Osteoblast (primary cell): ENCODE measurements around the gene SPATA31D1. TPM values are rescaled to one million over a fixed set of nuclear protein-coding genes. Genes with fewer than 3 reads are reported as not detected.
"Not testable (repeated sequence)": the region's sequence is repeated elsewhere in the genome, so short reads cannot be mapped to it uniquely, and the experiment has no call there.

Source experiments
- DNase-seq: peaks from one replicate; pipeline ENCODE4 v3.0.0; 2011; ENCODE audit warnings: low spot score, mixed read lengths; ENCODE audit not compliant: insufficient read length; ENCODE audit errors: missing footprints
- H2AFZ ChIP-seq: 2 replicates; pipeline ENCODE4 v1.6.0; 2011; ENCODE audit warnings: mild to moderate bottlenecking, low read length
- H3K27ac ChIP-seq: 2 replicates; pipeline ENCODE4 v1.5.1; 2011; ENCODE audit warnings: mild to moderate bottlenecking, low read depth, low read length, moderate library complexity
- H3K27me3 ChIP-seq: 2 replicates; pipeline ENCODE4 v1.6.0; 2012; ENCODE audit warnings: mild to moderate bottlenecking, control low read depth, inconsistent platforms, low read length, moderate library complexity; ENCODE audit not compliant: insufficient read depth
- H3K36me3 ChIP-seq: 2 replicates; pipeline ENCODE4 v1.5.1; 2011; ENCODE audit warnings: mild to moderate bottlenecking, low read length, control low read depth, moderate library complexity; ENCODE audit not compliant: insufficient read depth
- H3K4me1 ChIP-seq: 2 replicates; pipeline ENCODE4 v1.5.1; 2011; ENCODE audit warnings: mild to moderate bottlenecking, low read length, control low read depth, moderate library complexity; ENCODE audit not compliant: insufficient read depth
- H3K4me2 ChIP-seq: 2 replicates; pipeline ENCODE4 v1.6.0; 2011; ENCODE audit warnings: mild to moderate bottlenecking, low read length; ENCODE audit not compliant: insufficient read depth
- H3K4me3 ChIP-seq: fragments of 200-600 bp; sonication (generic); 3 replicates; pipeline ENCODE4 v1.5.1; 2012; ENCODE audit warnings: mild to moderate bottlenecking, low read length, inconsistent platforms; ENCODE audit not compliant: insufficient read depth
- H3K79me2 ChIP-seq: 2 replicates; pipeline ENCODE4 v1.6.0; 2012; ENCODE audit warnings: mild to moderate bottlenecking, low read length, control low read depth, inconsistent platforms; ENCODE audit not compliant: insufficient read depth
- H3K9me3 ChIP-seq: 2 replicates; pipeline ENCODE4 v1.5.1; 2011; ENCODE audit warnings: low read depth, low read length, control low read depth
- H4K20me1 ChIP-seq: 2 replicates; pipeline ENCODE4 v1.6.0; 2012; ENCODE audit warnings: mild to moderate bottlenecking, low read length, control low read depth; ENCODE audit not compliant: insufficient read depth
- CTCF ChIP-seq: IDR thresholded peaks from 2 replicates; pipeline ENCODE4 v1.5.1; 2011; ENCODE audit warnings: mild to moderate bottlenecking, low read depth, low read length, moderate library complexity; ENCODE audit errors: extremely low read depth
- total RNA-seq: library from RNA; depleted of rRNA; stranded (reverse); fragments of >200 nt; gene quantifications from 2 replicates; pipeline ENCODE4 v1.2.3, GENCODE V29; 2012

Gene SPATA31D1
- not detected in 2 replicates for total RNA-seq

GRCh38 chr9:81988472-81988871, at the start of gene SPATA31D1:
SPATA31D1 (plus strand) TSS chr9:81988772; CDS start chr9:81988819, 47 bp downstream.
- not testable (repeated sequence) for H3K79me2 ChIP-seq, H2AFZ ChIP-seq, H3K27me3 ChIP-seq, H3K4me3 ChIP-seq, H4K20me1 ChIP-seq, H3K4me2 ChIP-seq, H3K36me3 ChIP-seq, H3K9me3 ChIP-seq, H3K27ac ChIP-seq, H3K4me1 ChIP-seq, DNase-seq

- H4K20me1 ChIP-seq, H3K4me3 ChIP-seq, H3K79me2 ChIP-seq: not testable (repeated sequence)
Observed at GRCh38 chr9:81943393-81943792, 45.2 kb upstream of the SPATA31D1 start, which contains the start of gene SPATA31D3. SPATA31D3 (plus strand) TSS chr9:81943500; CDS start chr9:81943586, 86 bp downstream.

GRCh38 chr9:81948650-81949049, 39.9 kb upstream of the SPATA31D1 start:
- not testable (repeated sequence) for H3K4me1 ChIP-seq, H3K36me3 ChIP-seq, H3K27me3 ChIP-seq, H4K20me1 ChIP-seq, H3K4me2 ChIP-seq, H3K9me3 ChIP-seq, H3K79me2 ChIP-seq, H3K4me3 ChIP-seq, DNase-seq, H3K27ac ChIP-seq, H2AFZ ChIP-seq

More at GRCh38 chr9:81943393-81943792, 45.2 kb upstream of the SPATA31D1 start, which contains the start of gene SPATA31D3:
- H2AFZ ChIP-seq, H3K9me3 ChIP-seq, H3K4me1 ChIP-seq, H3K27ac ChIP-seq, H3K27me3 ChIP-seq, DNase-seq, H3K36me3 ChIP-seq, H3K4me2 ChIP-seq: not testable (repeated sequence)

- no peak for TF ChIP-seq CTCF
- H3K27ac ChIP-seq = no peak overlapping the region
- no peaks in the 10 kb centered on the region for H3K4me1 ChIP-seq
- H3K4me3 ChIP-seq = no peak overlapping the region
- no peaks in the 10 kb centered on the region for H3K79me2 ChIP-seq
- no peaks in the 10 kb centered on the region for H3K36me3 ChIP-seq
- H4K20me1 ChIP-seq = no peaks in the 10 kb centered on the region
- no peak for DNase-seq
- no peaks in the 10 kb centered on the region for H3K27me3 ChIP-seq
- H2AFZ ChIP-seq = no peak overlapping the region
- H3K4me2 ChIP-seq = no peak overlapping the region
- no peaks in the 10 kb centered on the region for H3K9me3 ChIP-seq
Observed at GRCh38 chr9:81953096-81953495, 35.5 kb upstream of the SPATA31D1 start.

GRCh38 chr9:81955625-81956024, 32.9 kb upstream of the SPATA31D1 start:
- Histone ChIP-seq H3K27ac (no peak overlapping the region), H2AFZ (no peak overlapping the region), H4K20me1 (no peaks in the 10 kb centered on the region), H3K4me1 (no peaks in the 10 kb centered on the region), H3K4me2 (no peak overlapping the region), H3K27me3 (no peaks in the 10 kb centered on the region), H3K9me3 (no peaks in the 10 kb centered on the region), H3K36me3 (no peaks in the 10 kb centered on the region), H3K4me3 (no peak overlapping the region), H3K79me2 (no peaks in the 10 kb centered on the region)
- DNase-seq = no peak
- TF ChIP-seq CTCF = no peak
